BLaER1 treated with 17β-estradiol and CSF1 and Interleukin-3, amounts not matched to agents 10 nM and 100 nM (cell line): ENCODE results near the gene PXK.
A peak's percentile ranks its signal among the peaks of the same experiment; 100 is the strongest.

Experiments
- H3K27ac ChIP-seq, 11 experiments: shearing (Covaris generic); formaldehyde crosslinking; 2 replicates each; pipeline ENCODE4 v1.8.1; 2022
- H3K27me3 ChIP-seq, 11 experiments: shearing (Covaris generic); formaldehyde crosslinking; 2 replicates each; pipeline ENCODE4 v1.8.1; 2022
- H3K36me3 ChIP-seq, 11 experiments: shearing (Covaris generic); formaldehyde crosslinking; 2 replicates each; pipeline ENCODE4 v1.8.1; 2022
- H3K4me1 ChIP-seq, 10 experiments: shearing (Covaris generic); formaldehyde crosslinking; 2 replicates each; pipeline ENCODE4 v1.8.1; 2022
- H3K4me2 ChIP-seq, 11 experiments: shearing (Covaris generic); formaldehyde crosslinking; 2 replicates each; pipeline ENCODE4 v1.8.1; 2022
- H3K4me3 ChIP-seq, 10 experiments: shearing (Covaris generic); formaldehyde crosslinking; 2 replicates each; pipeline ENCODE4 v1.8.1; 2022
- H3K9ac ChIP-seq, 11 experiments: shearing (Covaris generic); formaldehyde crosslinking; 2 replicates each; pipeline ENCODE4 v1.8.1; 2022
- H3K9me3 ChIP-seq, 11 experiments: shearing (Covaris generic); formaldehyde crosslinking; replicated peaks in 1 of 11; 2 replicates each; pipeline ENCODE4 v1.8.1; 2022
- H4K20me1 ChIP-seq, 11 experiments: shearing (Covaris generic); formaldehyde crosslinking; 2 replicates each; pipeline ENCODE4 v1.8.1; 2022
- Cebpa-rat ChIP-seq, 11 experiments: shearing (Covaris generic); IDR thresholded peaks; 2 replicates each; pipeline ENCODE4 v1.8.1; 2022

PXK gene

GRCh38 chr3:58356054-58356453 lies 23.4 kb downstream of the PXK start:
- peaks cover 68 to 82% (median 78%) of the 10 kb centered on the region in 10 experiments for H3K4me1 ChIP-seq
- no peaks in the 10 kb centered on the region for H3K27me3 ChIP-seq
- no peaks in the 10 kb centered on the region for H3K9me3 ChIP-seq
- TF ChIP-seq Cebpa-rat (IDR thresholded peaks at IDR 0.05), result no peak
- H3K27ac ChIP-seq, result peak overlapping the region in 10 of 11 experiments; percentile 74 to 96 (median 90); a peak in 21 of 22 replicates
- H3K36me3 ChIP-seq, result peaks cover 5 to 64% (median 53%) of the 10 kb centered on the region in 11 experiments; a peak in 20 of 22 replicates
- peak overlapping the region in 7 of 10 experiments; percentile 15 to 66 (median 38); a peak in 7 of 20 replicates for H3K4me3 ChIP-seq
- H4K20me1 ChIP-seq, result peaks cover 31 to 93% (median 47%) of the 10 kb centered on the region in 11 experiments; a peak in 21 of 22 replicates
- peak overlapping the region; percentile 85 to 97 (median 94) for H3K4me2 ChIP-seq
- peak overlapping the region in 10 of 11 experiments; percentile 24 to 84 (median 75); a peak in 18 of 22 replicates for H3K9ac ChIP-seq

- Histone ChIP-seq H3K4me2 (peak overlapping the region; percentile 85 to 97 (median 94); a peak in 20 of 22 replicates), H3K9ac (no peak overlapping the region), H3K27me3 (no peaks in the 10 kb centered on the region), H3K36me3 (peaks cover 8 to 77% (median 64%) of the 10 kb centered on the region in 11 experiments; a peak in 21 of 22 replicates), H3K9me3 (peaks cover 0 to 3% (median under 1%) of the 10 kb centered on the region in 11 experiments; a peak in 4 of 22 replicates), H3K4me3 (no peak overlapping the region), H3K27ac (peak overlapping the region in 10 of 11 experiments; percentile 74 to 96 (median 90); a peak in 17 of 22 replicates), H3K4me1 (peaks cover 55 to 71% (median 65%) of the 10 kb centered on the region in 10 experiments), H4K20me1 (peaks cover 42 to 96% (median 61%) of the 10 kb centered on the region in 11 experiments; a peak in 21 of 22 replicates)
- no peak for TF ChIP-seq Cebpa-rat (IDR thresholded peaks at IDR 0.05)
These were observed 24.7 kb downstream of the PXK start for GRCh38 chr3:58357402-58357801.

DNA sequence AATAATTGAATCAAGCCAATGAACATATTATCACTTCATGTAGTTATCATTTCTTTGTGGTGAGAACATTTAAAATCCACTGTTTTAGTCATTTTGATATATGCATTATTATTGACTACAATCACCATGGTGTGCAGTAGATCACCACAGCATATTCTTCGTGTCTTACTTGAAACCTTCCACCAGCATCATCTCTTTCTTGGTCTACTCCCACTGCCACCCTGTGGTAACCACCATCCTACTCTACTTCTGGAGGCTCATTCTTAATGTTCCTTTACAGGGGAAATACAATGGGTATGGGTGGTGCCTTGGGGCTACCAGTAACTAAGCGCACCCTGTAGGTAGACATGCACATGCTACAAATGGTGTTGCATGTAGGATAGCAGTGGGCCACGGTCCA lies 25.4 kb downstream of the PXK start:
- H3K27ac ChIP-seq, result no peak overlapping the region
- H3K4me3 ChIP-seq, result no peak overlapping the region
- no peaks in the 10 kb centered on the region for H3K27me3 ChIP-seq
- peaks cover 0 to 7% (median 4%) of the 10 kb centered on the region in 11 experiments; a peak in 5 of 22 replicates for H3K9me3 ChIP-seq
- no peak for TF ChIP-seq Cebpa-rat (IDR thresholded peaks at IDR 0.05)
- H3K4me1 ChIP-seq, result peaks cover 48 to 66% (median 58%) of the 10 kb centered on the region in 10 experiments
- no peak overlapping the region for H3K9ac ChIP-seq
- peak overlapping the region in 4 of 11 experiments; percentile 4 to 97 (median 94); a peak in 4 of 22 replicates for H3K4me2 ChIP-seq
- H3K36me3 ChIP-seq, result peaks cover 11 to 78% (median 70%) of the 10 kb centered on the region in 11 experiments; a peak in 21 of 22 replicates
- peaks cover 48 to 98% (median 68%) of the 10 kb centered on the region in 11 experiments; a peak in 21 of 22 replicates for H4K20me1 ChIP-seq

GRCh38 chr3:58358808-58359207 lies 26.1 kb downstream of the PXK start:
- Histone ChIP-seq H3K9ac (no peak overlapping the region), H3K4me3 (no peak overlapping the region), H4K20me1 (peaks cover 55 to 98% (median 75%) of the 10 kb centered on the region in 11 experiments; a peak in 21 of 22 replicates), H3K36me3 (peaks cover 11 to 80% (median 76%) of the 10 kb centered on the region in 11 experiments; a peak in 21 of 22 replicates), H3K9me3 (peaks cover 0 to 14% (median 8%) of the 10 kb centered on the region in 11 experiments; a peak in 7 of 22 replicates), H3K4me2 (0 out of 22 replicates have a peak overlapping the region, but pooled peaks of 1 of the 11 experiments have one; percentile 4), H3K4me1 (peaks cover 41 to 66% (median 56%) of the 10 kb centered on the region in 10 experiments), H3K27me3 (no peaks in the 10 kb centered on the region), H3K27ac (no peak overlapping the region)
- no peak for TF ChIP-seq Cebpa-rat (IDR thresholded peaks at IDR 0.05)

GRCh38 chr3:58359621-58360020 lies 26.9 kb downstream of the PXK start:
- Histone ChIP-seq H3K9ac (no peak overlapping the region), H3K27ac (no peak overlapping the region), H3K36me3 (peaks cover 11 to 88% (median 76%) of the 10 kb centered on the region in 11 experiments; a peak in 21 of 22 replicates), H3K9me3 (peaks cover 0 to 21% (median 11%) of the 10 kb centered on the region in 11 experiments; a peak in 8 of 22 replicates), H3K4me3 (no peak overlapping the region), H3K4me1 (peaks cover 37 to 66% (median 54%) of the 10 kb centered on the region in 10 experiments), H3K27me3 (no peaks in the 10 kb centered on the region), H4K20me1 (peaks cover 55 to 100% (median 83%) of the 10 kb centered on the region in 11 experiments; a peak in 21 of 22 replicates), H3K4me2 (no peak overlapping the region)
- no peak for TF ChIP-seq Cebpa-rat (IDR thresholded peaks at IDR 0.05)

- TF ChIP-seq Cebpa-rat (IDR thresholded peaks at IDR 0.05), result no peak
- Histone ChIP-seq H3K4me1 (peaks cover 27 to 60% (median 40%) of the 10 kb centered on the region in 10 experiments), H3K36me3 (peaks cover 12 to 98% (median 87%) of the 10 kb centered on the region in 11 experiments; a peak in 21 of 22 replicates)
These were observed 29.2 kb downstream of the PXK start for GRCh38 chr3:58361866-58362265.

DNA sequence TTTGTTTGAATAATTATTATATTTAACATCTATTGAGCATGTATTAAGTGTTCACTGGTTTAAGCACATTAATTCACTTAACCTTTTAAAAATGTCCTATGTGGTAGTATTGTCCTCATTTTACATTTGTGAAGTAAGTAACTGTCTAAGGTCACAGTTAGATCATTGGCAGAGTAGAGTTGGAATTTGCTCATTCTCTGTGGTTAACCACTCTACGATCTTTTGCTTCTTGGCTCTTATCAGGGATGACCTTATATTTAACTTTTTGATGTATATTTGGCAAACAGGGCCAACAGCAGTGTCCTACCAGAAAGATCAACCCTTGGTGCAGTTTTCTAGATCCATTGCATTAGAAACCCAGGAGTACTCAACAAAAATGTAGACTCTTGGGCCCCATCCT lies 34.0 kb downstream of the PXK start:
- TF ChIP-seq Cebpa-rat (IDR thresholded peaks at IDR 0.05), result no peak
- Histone ChIP-seq H3K4me2 (peak overlapping the region in 7 of 11 experiments; percentile 27 to 55 (median 40); a peak in 7 of 22 replicates), H3K9me3 (peaks cover 0 to 43% (median 14%) of the 10 kb centered on the region in 11 experiments; a peak in 10 of 22 replicates), H3K27me3 (no peaks in the 10 kb centered on the region), H3K9ac (no peak overlapping the region), H3K4me1 (peaks cover 15 to 51% (median 30%) of the 10 kb centered on the region in 10 experiments; a peak in 19 of 20 replicates), H4K20me1 (peaks cover 29 to 100% (median 96%) of the 10 kb centered on the region in 11 experiments; a peak in 21 of 22 replicates), H3K4me3 (no peak overlapping the region), H3K36me3 (peaks cover 43 to 99% (median 88%) of the 10 kb centered on the region in 11 experiments), H3K27ac (peak overlapping the region in 1 of 11 experiments; percentile 10; a peak in 1 of 22 replicates)

More at GRCh38 chr3:58361866-58362265, 29.2 kb downstream of the PXK start:
- no peaks in the 10 kb centered on the region for H3K27me3 ChIP-seq
- H3K4me3 ChIP-seq, result no peak overlapping the region
- no peak overlapping the region for H3K27ac ChIP-seq
- no peak overlapping the region for H3K4me2 ChIP-seq
- peaks cover 40 to 100% (median 99%) of the 10 kb centered on the region in 11 experiments; a peak in 21 of 22 replicates for H4K20me1 ChIP-seq
- no peak overlapping the region for H3K9ac ChIP-seq
- H3K9me3 ChIP-seq, result peaks cover 0 to 38% (median 14%) of the 10 kb centered on the region in 11 experiments; a peak in 10 of 22 replicates

- TF ChIP-seq Cebpa-rat (IDR thresholded peaks at IDR 0.05), result no peak
- Histone ChIP-seq H3K4me1 (peaks cover 15 to 42% (median 23%) of the 10 kb centered on the region in 10 experiments; a peak in 19 of 20 replicates), H3K4me2 (no peak overlapping the region), H3K9ac (no peak overlapping the region), H3K27me3 (no peaks in the 10 kb centered on the region), H3K4me3 (no peak overlapping the region), H3K36me3 (peaks cover 51 to 99% (median 90%) of the 10 kb centered on the region in 11 experiments), H4K20me1 (peaks cover 9 to 100% (median 97%) of the 10 kb centered on the region in 11 experiments; a peak in 21 of 22 replicates), H3K9me3 (peaks cover 0 to 29% (median 3%) of the 10 kb centered on the region in 11 experiments; a peak in 9 of 22 replicates), H3K27ac (no peak overlapping the region)
These were observed 36.3 kb downstream of the PXK start for GRCh38 chr3:58369038-58369437.

GRCh38 chr3:58369876-58370275 lies 37.2 kb downstream of the PXK start:
- H3K9me3 ChIP-seq, result peaks cover 0 to 23% (median 3%) of the 10 kb centered on the region in 11 experiments; a peak in 8 of 22 replicates
- H4K20me1 ChIP-seq, result peaks cover 9 to 100% (median 97%) of the 10 kb centered on the region in 11 experiments; a peak in 21 of 22 replicates
- no peak overlapping the region for H3K9ac ChIP-seq
- TF ChIP-seq Cebpa-rat (IDR thresholded peaks at IDR 0.05), result no peak
- H3K27me3 ChIP-seq, result no peaks in the 10 kb centered on the region
- H3K4me1 ChIP-seq, result peaks cover 13 to 42% (median 24%) of the 10 kb centered on the region in 10 experiments; a peak in 19 of 20 replicates
- H3K4me2 ChIP-seq, result no peak overlapping the region
- peaks cover 57 to 100% (median 97%) of the 10 kb centered on the region in 11 experiments for H3K36me3 ChIP-seq
- peak overlapping the region in 4 of 11 experiments; percentile 6 to 45 (median 13); a peak in 2 of 22 replicates for H3K27ac ChIP-seq
- no peak overlapping the region for H3K4me3 ChIP-seq
